ENCODE results near the gene OLFML3.
A peak's percentile ranks its signal among the peaks of the same experiment; 100 is the strongest.
"Not testable (repeated sequence)": the region's sequence is repeated elsewhere in the genome, so short reads cannot be mapped to it uniquely, and the experiment has no call there.

OLFML3 gene

GRCh38 chr1:113978863-113979702 lies at the start of gene OLFML3:
OLFML3 (plus strand) TSS chr1:113979474; CDS start chr1:113979517, 43 bp downstream.
- peak; percentile 44 for DNase-seq

DNA sequence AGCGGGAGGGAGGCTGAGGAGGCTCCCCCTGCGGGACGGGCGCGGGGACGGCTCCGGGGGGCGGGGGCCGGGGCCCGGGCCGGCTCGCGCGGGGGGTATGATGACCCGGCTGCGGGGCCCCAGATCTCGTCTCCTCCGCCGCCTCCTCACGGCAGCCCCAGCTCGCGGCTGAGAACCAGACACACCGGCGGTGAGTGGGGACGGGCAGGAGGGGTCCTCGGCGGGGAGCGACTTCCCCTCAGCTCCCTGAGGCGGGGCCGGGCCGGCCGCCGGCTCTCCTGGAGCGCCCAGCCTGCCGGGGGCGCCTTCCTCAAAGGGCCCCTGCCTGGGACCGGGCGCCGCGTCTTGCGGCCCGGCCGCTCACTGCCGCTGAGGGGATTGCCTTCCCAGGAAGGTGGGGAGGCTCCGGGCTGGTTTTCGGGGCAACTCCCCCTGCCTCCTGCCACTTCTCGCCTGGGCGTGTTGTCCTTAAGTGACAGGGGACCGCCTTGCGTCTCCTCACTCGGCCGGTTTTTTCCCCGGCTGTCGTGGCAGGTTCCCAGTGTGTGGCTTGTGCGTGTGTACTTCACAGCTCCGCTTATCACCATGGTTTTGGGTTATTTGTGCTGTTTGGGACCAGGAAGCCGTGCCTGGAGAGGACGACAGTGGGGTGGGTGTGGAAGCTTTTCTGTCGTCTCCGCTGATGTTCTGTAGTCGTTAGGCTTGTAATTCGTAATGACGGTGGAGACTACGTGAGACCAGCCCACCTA lies 49.4 kb upstream of the OLFML3 start:
- DNase-seq: no peak

- DNase-seq: peak; percentile 4
Measured at GRCh38 chr1:113930499-113931161, 48.6 kb upstream of the OLFML3 start.

GRCh38 chr1:113931451-113931851 lies 47.8 kb upstream of the OLFML3 start:
- DNase-seq: peak; percentile 23

- no peak for DNase-seq
Measured at GRCh38 chr1:113934006-113934405, 45.3 kb upstream of the OLFML3 start.

GRCh38 chr1:113934511-113935055 lies 44.7 kb upstream of the OLFML3 start:
- no peak for DNase-seq

DNA sequence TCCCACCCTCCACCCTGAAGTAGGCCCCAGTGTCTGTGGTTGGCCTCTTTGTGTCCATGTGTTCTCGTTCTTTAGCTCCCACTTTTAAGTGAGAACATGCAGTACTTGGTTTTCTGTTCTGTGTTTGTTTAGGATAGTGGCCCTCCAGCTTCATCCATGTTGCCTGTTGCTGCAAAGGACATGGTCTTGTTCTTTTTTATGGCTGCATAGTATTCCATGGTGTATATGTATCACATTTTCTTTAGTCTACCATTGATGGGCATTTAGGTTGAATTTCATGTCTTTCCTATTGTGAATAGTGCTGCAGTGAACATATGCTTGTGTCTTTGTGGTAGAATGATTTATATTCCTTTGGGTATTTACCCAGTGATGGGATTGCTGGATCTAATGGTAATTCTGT lies 44.1 kb upstream of the OLFML3 start:
- DNase-seq: no peak

DNA sequence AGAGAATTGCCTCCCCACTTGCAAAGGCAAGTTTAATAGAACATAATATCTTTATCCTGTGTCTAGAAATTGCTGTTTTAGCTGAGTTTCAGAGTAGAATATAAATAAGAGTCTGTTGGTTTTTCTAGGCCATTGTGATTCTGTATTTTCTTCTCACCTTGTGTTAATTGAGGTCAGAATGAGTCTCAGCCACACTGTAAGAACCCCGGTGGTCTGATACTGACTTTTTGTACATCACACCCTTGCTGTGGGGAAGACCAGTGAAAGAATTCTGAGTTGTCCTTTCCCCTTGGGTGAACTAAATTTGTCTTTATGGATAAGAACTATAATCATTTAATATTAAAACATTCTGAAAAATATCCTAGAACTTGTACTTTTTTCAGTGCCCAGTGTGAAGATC lies 43.3 kb upstream of the OLFML3 start:
- DNase-seq: no peak

- no peak for DNase-seq
Measured at GRCh38 chr1:113937146-113937545, 42.1 kb upstream of the OLFML3 start.

DNA sequence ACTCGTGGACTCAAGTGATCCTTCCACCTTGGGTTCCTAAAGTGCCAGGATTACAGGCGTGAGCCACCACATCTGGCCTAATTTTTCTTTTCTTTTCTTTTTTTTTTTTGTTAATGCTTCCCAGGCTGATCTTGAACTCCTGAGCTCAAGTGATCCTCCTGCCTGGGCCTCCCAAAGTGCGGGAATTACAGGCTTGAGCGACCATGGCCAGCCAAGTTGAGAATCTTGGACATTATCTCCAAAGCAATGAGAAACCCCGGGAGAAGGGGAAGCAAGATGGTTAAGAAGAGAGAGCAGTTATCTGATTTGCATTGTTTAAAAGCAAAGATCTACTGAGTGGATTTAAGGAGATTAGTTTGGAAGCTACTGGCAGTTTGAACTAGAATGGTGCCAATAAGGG lies 41.1 kb upstream of the OLFML3 start:
- DNase-seq: no peak

- peak; percentile 28 for DNase-seq
Measured at GRCh38 chr1:113940365-113941244, 38.7 kb upstream of the OLFML3 start.

DNA sequence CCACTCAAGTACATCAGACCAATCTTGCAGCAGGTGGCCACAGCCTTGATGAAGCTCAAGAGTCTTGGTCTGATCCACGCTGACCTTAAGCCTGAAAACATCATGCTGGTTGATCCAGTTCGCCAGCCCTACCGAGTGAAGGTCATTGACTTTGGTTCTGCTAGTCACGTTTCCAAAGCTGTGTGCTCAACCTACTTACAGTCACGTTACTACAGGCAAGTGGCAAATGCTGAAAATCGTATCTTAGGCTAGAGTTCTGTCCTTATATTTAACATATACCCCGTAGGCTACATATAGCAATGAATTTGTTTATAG lies 38.1 kb upstream of the OLFML3 start:
- no peak for DNase-seq

DNA sequence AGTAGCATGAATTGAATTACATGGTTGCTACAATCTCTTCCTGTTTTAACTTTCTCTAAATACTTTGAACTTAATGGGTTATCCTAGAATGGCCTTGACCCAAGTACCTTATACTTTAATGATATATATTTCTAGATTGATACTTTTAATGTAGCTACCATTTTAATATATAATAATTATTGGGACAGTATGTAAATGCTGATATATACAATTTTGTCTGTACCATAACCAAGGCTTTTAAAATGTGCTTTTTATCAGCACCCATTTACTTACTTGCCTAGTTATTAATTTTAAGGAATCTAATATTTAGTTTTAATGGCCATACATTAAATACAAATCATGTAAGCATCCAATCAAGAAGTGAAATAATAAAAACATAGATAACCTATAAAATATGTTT lies 36.7 kb upstream of the OLFML3 start:
- no peak for DNase-seq

DNA sequence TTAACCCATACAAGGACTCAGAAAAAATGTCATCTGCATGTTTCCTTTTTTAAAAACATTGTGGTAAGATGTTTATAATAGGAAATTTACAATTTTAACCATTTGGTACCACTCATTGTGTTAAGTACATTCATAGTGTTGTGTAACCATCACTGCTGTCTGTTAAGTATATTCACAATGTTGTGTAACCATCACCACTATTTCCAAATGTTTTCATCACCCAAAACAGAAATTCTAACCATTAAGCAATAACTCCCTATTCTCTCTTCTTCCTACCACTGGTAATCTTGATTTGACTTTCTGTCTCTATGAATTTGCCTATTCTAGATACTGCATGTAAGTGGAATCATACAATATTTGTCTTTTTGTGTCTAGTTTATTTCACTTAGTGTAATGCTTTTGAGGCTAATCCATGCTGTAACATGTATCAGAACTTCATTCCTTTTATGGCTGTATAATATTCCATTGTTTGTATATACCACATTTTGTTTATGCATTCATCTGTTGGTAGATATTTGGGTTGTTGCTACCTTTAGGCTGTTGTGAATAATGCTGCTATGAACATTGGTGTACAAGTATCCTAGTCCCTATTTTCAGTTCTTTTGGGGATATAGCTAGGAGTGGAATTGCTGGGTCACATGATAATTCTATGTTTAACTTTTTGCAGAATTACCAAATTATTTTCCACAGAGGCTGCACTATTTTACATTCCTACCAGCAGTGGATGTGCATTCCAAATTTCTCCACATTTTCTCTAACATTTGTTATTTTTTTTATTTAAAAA lies 36.1 kb upstream of the OLFML3 start:
- DNase-seq: no peak

DNA sequence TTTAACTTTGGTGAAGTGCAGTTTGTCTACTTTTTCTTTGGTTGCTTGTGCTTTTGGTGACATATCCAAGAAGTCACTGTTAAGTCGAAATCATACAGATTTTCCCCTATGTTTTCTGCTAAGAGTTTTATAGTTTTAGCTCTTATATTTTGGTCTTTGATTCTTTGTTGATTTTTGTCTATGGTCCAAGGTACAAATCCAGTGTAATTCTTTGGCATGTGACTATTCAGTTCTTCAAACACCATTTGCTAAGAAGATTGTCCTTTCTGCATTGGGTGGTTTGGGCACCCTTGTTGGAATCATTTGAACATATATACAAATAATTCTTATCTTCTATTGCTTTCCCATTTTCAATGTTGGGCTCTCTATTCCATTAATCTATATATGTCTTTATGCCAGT lies 33.9 kb upstream of the OLFML3 start:
- DNase-seq: no peak

GRCh38 chr1:113946112-113946511 lies 33.2 kb upstream of the OLFML3 start:
- DNase-seq: no peak

GRCh38 chr1:113946678-113947387 lies 32.4 kb upstream of the OLFML3 start:
- DNase-seq: no peak

- no peak for DNase-seq
Measured at GRCh38 chr1:113947388-113948107, 31.7 kb upstream of the OLFML3 start.

- DNase-seq: not testable (repeated sequence)
Measured at GRCh38 chr1:113948151-113948550, 31.1 kb upstream of the OLFML3 start.

DNA sequence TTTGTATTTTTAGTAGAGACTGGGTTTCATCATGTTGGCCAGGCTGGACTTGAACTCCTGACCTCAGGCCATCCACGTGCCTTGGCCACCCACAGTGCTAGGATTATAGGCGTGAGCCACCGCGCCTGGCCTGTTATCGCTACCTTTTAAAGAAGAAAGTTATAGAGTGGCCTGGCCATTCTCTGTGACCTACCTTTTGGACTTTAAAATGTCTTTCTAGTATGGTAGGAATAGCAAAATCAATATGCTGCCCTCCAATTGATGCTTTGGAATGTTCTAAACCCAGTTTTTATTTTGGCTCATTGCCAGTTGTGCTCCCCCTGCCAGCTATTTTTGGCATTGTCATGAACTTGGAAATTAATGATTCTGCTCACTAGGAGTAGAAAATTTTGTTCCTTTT lies 30.3 kb upstream of the OLFML3 start:
- DNase-seq: no peak

Measured in GDM1 (cell line).